Activated T-cell treated with anti-CD3 and anti-CD28 coated beads, Interleukin-2, amount 50 U/mL, for 48 hours (primary cell): Measurements from ENCODE around the gene HDHD3.

Source experiments
- DNase-seq, 2 experiments: peaks; one replicate each; pipeline ENCODE4 v3.0.0-alpha.2; 2020

HDHD3 gene

DNA sequence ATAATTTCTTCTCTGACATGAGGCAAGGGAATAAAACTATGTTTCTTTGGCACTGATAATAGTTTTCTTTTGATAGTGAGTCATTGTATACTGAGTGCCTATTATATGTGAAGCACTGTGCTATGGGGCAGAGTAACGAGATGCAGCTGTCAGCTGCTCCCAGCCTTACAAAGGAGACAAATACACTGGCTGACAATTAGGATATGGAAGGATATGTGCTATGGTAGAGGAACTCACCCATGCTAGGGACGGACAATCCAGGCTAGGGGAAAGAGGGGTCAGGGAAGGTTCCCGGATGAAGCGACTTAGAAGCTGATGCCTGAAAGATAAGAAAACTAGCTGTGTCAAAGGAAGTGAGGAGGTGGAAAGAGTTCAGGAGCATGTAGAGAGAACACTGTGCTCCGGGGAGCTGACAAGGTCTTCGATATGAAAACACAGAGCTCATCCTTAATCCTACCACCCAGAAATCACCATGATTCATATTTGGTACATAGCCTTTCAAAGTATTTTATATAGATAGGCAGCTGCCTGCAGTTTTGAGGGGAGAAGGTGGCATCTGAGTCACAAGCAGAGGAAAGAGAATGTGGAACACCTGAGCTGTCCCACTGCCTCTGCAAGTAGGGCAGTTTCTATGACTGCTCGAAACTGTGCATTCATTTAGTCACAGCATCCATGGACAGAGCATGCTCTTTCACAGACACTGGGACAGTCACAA lies 15.3 kb downstream of the HDHD3 start:
- DNase-seq: peak; percentile 52 to 53

DNA sequence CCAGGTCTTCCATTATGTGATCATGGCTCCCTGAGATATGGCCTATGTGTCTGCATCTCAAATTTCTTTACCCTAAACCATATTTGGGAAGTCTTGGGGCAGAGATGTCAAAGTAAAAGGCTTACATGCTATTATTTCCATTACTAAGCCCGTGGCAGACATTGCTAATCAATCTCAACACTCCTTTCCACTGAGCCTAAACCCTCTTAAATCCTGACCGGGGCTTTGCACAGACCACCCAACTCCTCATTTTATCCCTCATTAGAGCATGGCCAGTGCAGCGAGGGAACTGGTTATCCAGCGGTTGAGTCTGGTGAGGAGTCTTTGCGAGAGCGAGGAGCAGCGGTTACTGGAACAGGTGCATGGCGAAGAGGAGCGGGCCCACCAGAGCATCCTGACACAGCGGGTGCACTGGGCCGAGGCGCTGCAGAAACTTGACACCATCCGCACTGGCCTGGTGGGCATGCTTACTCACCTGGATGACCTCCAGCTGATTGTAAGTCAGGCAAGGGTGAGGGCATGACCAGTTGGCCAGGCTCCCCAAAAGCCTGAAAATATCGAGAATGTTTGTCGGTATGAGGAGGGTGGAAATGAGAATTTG lies 16.4 kb downstream of the HDHD3 start:
- DNase-seq: no peak

- DNase-seq: peak in 1 of 2 experiments; percentile 11
Observed at GRCh38 chr9:113359385-113359784, 17.4 kb downstream of the HDHD3 start.

DNA sequence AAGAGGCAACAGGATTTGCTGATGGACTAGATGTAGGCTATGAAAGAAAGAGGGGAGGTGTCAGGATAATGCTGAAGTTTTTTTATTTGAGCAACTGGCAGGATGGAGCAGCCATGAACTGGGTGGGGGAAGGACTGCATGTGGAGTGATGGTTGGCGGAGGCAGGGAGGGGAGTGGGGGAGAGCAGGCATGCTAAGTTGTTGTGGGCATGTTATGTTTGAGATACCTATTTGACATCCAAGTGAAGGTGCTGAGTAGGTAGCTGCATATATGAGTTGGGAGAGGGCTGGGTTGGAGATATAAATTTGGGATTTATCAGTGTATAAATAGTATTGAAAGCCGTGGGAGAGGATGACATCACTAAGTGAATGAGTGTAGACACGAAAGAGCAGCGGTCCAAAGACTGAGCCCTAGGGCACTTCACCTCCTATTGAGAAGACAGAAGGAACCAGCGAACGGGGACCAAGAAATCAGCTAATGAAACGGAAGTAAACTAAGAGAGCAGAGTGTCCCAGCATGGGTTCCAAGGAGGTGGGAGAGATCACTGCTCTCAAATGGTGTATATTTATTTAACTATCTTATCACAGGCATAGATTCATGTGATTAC lies 20.0 kb downstream of the HDHD3 start:
- no peak for DNase-seq

DNA sequence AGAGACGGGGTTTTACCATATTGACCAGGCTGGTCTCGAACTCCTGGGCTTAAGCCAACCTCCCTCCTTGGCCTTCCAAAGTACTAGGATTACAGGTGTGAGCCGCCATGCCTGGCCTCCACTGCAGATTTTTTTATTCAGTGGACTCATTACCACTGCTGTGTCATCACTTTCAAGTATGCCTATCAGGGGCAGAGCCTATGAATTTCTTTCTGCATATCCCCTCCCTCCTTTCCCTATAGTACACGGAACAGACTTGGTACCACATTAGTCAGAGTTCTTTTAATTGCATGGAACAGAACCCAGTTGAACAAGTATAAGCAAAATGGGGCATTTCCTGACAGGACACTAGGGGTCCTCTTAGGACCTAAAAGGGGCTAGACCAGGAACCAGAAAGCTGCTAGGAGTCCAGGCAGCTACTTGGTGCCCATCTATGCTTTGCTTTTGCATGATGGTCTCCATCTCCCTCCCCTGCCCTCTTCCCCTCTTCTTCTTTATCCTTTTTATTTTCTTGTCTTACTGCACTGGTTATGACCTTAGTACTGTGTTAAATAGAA lies 21.7 kb downstream of the HDHD3 start:
- peak in 1 of 2 experiments; percentile 12 for DNase-seq

DNA sequence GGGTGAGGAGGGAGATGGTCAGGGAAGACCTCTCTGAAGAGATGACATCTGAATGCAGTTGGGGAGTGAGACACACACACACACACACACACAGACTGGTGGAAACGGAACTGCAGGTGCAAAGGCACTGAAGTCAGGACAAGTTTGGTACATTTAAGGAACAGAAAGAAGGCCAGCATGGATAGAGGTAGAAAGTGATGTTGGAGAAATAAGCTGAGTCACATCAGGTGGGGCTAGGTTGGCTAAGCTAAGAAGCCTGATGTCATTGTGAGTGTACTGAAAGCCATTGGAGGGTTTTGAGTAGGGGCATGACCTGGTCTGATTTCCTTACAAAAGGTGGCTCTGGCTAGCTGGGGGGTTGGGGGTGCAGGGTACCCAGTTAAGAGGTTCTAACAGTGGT lies 24.4 kb downstream of the HDHD3 start:
- DNase-seq: no peak

DNA sequence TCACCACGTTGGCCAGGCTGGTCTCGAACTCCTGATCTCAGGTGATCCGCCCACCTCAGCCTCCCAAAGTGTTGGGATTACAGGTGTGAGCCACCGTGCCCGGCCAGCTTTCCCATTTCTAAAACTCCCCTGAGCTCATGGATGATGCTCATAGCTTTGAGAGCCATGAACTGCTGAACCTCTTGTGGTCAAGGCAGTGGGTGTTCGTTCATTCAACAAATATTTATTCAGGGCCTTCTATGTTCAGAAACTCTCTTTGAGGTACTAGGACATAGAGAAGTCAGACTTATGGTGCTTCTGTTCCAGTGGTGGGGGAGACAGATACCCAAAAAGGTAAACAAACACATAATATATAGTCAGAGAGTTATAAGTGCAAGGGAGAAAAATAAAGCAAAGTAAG lies 24.8 kb downstream of the HDHD3 start:
- DNase-seq: no peak

DNA sequence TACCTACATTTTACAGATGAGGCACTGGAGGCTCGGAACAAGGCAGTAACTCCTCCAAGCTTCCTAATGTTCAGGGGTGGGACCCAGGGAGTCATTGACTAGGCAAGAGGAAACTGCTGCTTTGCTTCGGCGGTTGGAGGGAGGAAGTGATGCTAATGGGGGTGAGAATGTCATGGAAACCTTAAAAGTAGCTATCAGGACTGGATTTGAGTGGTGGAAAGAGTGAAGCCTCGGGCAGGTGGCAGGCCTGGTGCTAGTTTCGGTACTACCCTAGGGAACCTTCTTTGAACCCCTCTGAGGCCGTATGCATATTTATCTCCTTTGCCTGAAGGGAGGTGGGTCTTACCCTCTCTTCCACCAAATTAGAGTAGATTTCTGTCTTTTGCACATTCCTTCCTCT lies 25.8 kb downstream of the HDHD3 start:
- peak; percentile 54 to 58 for DNase-seq

DNA sequence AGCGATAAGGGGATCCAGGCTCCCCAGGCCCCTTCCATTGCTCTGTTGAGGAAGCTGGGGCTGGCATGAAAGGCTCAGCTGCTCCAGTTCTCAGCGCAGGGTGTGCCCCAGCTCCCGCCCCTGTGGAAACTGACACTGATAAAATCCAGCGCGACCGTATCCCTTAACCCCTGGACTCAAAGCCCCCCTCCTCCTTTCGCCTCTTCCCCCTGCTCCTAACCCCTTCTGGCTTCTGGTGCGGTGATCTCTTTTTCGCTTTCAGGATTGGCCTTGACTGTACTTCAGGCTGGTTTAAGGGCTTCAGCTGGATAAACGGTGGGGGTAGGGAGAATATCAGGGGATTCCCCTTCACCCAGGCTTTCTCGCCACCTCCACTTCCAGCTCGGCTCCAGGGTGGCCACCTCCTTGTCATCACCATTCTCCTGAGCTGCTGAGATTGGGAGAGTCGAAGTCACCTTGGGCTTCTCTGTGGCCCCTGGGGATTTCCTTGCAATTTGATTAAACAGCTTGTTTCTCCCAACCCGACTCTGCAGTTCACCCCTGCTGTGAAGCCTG lies 26.6 kb downstream of the HDHD3 start:
- DNase-seq: peak; percentile 40 to 44

GRCh38 chr9:113349445-113350094 lies 27.2 kb downstream of the HDHD3 start, which contains the start of gene BSPRY:
TSS of gene BSPRY (plus strand) at chr9:113349541. CDS start at chr9:113349580, 39 bp downstream.
- DNase-seq: peak; percentile 48 to 61

- no peak for DNase-seq
Observed at GRCh38 chr9:113349066-113349444, 27.7 kb downstream of the HDHD3 start.

- no peak for DNase-seq
Observed at GRCh38 chr9:113348437-113348836, 28.3 kb downstream of the HDHD3 start.

- DNase-seq: no peak
Observed at GRCh38 chr9:113345671-113346070, 31.1 kb downstream of the HDHD3 start.

DNA sequence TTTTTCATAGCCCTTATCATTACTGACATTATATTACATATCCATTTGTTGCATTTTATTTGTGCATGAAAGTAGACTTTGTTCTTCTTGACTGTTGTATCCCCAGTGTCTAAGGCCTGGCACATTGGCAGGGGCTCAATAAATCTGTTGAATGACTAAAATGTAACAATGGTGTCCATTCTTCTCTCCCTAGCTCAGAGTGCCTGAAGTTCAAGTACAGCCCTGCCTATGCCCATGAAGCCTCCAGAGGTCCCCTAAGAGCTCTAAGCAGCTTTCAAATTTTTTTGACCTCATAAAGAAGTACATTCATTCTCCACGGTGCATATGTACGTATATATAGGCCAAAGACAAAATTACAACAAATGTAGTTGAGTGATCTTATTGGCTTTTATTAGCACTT lies 31.6 kb downstream of the HDHD3 start:
- DNase-seq: no peak

GRCh38 chr9:113343732-113344231 lies 33.0 kb downstream of the HDHD3 start:
- no peak for DNase-seq

GRCh38 chr9:113341712-113342410 lies 34.9 kb downstream of the HDHD3 start:
- no peak for DNase-seq

GRCh38 chr9:113340011-113340699 lies 36.6 kb downstream of the HDHD3 start, which contains the start of gene WDR31:
TSS of gene WDR31 (minus strand) at chr9:113340275. CDS start at chr9:113332022, 8,253 bp downstream.
- DNase-seq: peak; percentile 91 to 93

DNA sequence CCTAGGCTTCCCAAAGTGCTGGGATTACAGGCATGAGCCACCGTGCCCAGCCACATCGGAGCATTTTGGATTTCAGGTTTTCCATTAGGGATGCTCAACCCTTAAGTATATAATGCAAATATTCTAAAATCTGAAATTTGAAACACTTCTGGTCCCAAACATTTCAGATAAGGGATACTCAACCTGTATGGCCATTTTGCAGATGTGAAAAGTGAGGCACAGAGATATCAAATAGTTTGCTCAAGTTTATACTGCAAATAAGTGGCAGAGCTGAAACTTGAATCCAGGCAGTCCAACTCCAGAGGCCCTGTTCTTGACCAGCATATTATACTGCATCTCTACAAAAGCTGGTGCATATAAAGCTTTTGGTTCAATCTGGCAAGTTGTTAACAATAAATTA lies 39.1 kb downstream of the HDHD3 start:
- DNase-seq: no peak

DNA sequence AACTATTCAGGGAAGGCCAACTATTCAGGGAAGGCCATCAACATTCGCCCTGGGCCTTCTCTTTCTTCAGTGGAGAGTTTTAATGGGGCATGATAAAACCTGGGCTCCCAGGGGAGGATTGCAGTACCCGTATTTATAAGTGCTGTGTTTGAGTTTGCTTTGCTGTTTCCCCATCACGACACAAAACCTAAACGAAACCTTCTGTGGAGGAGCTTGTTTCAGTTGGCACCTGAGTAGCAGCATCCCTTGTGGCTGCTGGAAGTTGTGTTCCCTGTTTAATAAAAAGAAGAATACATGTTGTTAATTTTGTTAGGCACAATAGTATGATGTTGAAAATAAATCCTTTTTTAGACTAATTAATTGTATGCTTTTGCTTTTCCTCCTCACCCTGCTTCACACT lies 45.0 kb downstream of the HDHD3 start:
- no peak for DNase-seq

DNA sequence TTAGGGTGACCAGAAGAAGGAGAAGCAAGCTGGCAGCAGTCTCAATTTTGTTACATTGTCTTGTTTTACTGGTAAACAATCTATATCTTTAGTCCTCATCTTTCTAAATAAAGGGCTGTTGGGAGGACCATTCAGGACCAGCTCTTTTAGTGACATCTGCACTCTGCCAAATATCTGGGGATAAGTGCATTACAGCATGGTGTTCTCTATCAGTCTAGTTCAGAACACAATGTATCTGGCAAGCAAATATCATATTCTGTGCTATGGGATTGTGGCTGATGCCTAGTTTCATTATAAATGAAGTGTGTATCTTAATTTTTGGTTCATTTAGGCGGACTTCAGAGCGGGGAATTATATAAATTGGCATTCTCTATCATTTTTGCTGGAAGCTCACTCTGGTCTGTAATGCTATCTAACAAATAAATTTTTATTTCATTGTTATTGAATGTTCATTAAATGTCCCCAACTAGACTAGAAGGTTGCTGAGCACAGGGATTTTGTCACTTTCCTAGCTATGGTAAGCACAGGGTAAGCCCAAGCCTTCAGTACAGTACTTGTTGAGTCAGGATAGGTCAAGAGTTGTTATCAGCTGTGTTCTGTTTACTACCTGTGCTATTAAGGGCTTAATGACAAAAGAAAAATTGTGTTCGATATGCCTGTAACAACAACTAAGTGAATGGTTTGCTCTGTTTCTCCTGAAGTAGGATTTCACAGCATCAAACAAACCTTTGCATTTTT lies 48.6 kb downstream of the HDHD3 start:
- DNase-seq: no peak

GRCh38 chr9:113326230-113326629 lies 50.6 kb downstream of the HDHD3 start:
- no peak for DNase-seq
